Rectal smooth muscle tissue (tissue), 1 donor: ENCODE measurements around the gene NLGN1.

ENCODE experiments used
- H3K27ac ChIP-seq: one replicate; pipeline ENCODE4 v1.7.0; 2013; ENCODE audit warnings: low read depth, low read length, inconsistent platforms
- H3K27me3 ChIP-seq: one replicate; pipeline ENCODE4 v1.7.0; 2013; ENCODE audit warnings: low read length; ENCODE audit not compliant: control insufficient read depth, insufficient read depth
- H3K36me3 ChIP-seq: one replicate; pipeline ENCODE4 v1.7.0; 2013; ENCODE audit warnings: low read length; ENCODE audit not compliant: control insufficient read depth, insufficient read depth
- H3K4me1 ChIP-seq: one replicate; pipeline ENCODE4 v1.7.0; 2013; ENCODE audit warnings: low read length; ENCODE audit not compliant: control insufficient read depth, insufficient read depth
- H3K4me3 ChIP-seq: one replicate; pipeline ENCODE4 v1.7.0; 2013; ENCODE audit warnings: low read length
- H3K9ac ChIP-seq: one replicate; pipeline ENCODE4 v1.7.0; 2013; ENCODE audit warnings: low read length

The NLGN1 gene

GRCh38 chr3:173622166-173622565 is 224.6 kb downstream of the NLGN1 start:
- Histone ChIP-seq H3K9ac (no peak overlapping the region), H3K4me3 (no peak overlapping the region), H3K27ac (no peak overlapping the region), H3K4me1 (peaks cover 3% of the 10 kb centered on the region), H3K27me3 (no peaks in the 10 kb centered on the region), H3K36me3 (no peaks in the 10 kb centered on the region)

- no peak overlapping the region for H3K9ac ChIP-seq
- no peak overlapping the region for H3K27ac ChIP-seq
- H3K4me3 ChIP-seq, result no peak overlapping the region
- no peaks in the 10 kb centered on the region for H3K27me3 ChIP-seq
- H3K36me3 ChIP-seq, result no peaks in the 10 kb centered on the region
- peaks cover 3% of the 10 kb centered on the region for H3K4me1 ChIP-seq
Observed at GRCh38 chr3:173624086-173624485, 226.5 kb downstream of the NLGN1 start.

- Histone ChIP-seq H3K9ac (no peak overlapping the region), H3K4me3 (no peak overlapping the region), H3K4me1 (no peaks in the 10 kb centered on the region), H3K27ac (no peak overlapping the region), H3K27me3 (no peaks in the 10 kb centered on the region), H3K36me3 (no peaks in the 10 kb centered on the region)
Observed at GRCh38 chr3:173630849-173631248, 233.3 kb downstream of the NLGN1 start.

GRCh38 chr3:173632945-173633344 is 235.4 kb downstream of the NLGN1 start:
- Histone ChIP-seq H3K36me3 (no peaks in the 10 kb centered on the region), H3K27me3 (no peaks in the 10 kb centered on the region), H3K4me3 (no peak overlapping the region)

GRCh38 chr3:173635826-173636225 is 238.3 kb downstream of the NLGN1 start:
- no peaks in the 10 kb centered on the region for H3K27me3 ChIP-seq
- H3K27ac ChIP-seq, result no peak overlapping the region
- H3K9ac ChIP-seq, result no peak overlapping the region
- no peaks in the 10 kb centered on the region for H3K36me3 ChIP-seq
- peaks cover 2% of the 10 kb centered on the region for H3K4me1 ChIP-seq
- no peak overlapping the region for H3K4me3 ChIP-seq

More at GRCh38 chr3:173632945-173633344, 235.4 kb downstream of the NLGN1 start:
- Histone ChIP-seq H3K9ac (no peak overlapping the region), H3K27ac (no peak overlapping the region), H3K4me1 (no peaks in the 10 kb centered on the region)

GRCh38 chr3:173639098-173639497 is 241.6 kb downstream of the NLGN1 start:
- no peak overlapping the region for H3K27ac ChIP-seq
- H3K9ac ChIP-seq, result no peak overlapping the region
- no peaks in the 10 kb centered on the region for H3K27me3 ChIP-seq
- no peaks in the 10 kb centered on the region for H3K36me3 ChIP-seq
- peaks cover 2% of the 10 kb centered on the region for H3K4me1 ChIP-seq
- no peak overlapping the region for H3K4me3 ChIP-seq

- H3K36me3 ChIP-seq, result no peaks in the 10 kb centered on the region
- H3K27ac ChIP-seq, result no peak overlapping the region
- no peak overlapping the region for H3K4me3 ChIP-seq
- H3K4me1 ChIP-seq, result peaks cover 2% of the 10 kb centered on the region
- H3K27me3 ChIP-seq, result no peaks in the 10 kb centered on the region
- H3K9ac ChIP-seq, result no peak overlapping the region
Observed at GRCh38 chr3:173641696-173642095, 244.2 kb downstream of the NLGN1 start.

- no peak overlapping the region for H3K27ac ChIP-seq
- no peaks in the 10 kb centered on the region for H3K27me3 ChIP-seq
- H3K4me3 ChIP-seq, result no peak overlapping the region
- no peaks in the 10 kb centered on the region for H3K36me3 ChIP-seq
- H3K4me1 ChIP-seq, result no peaks in the 10 kb centered on the region
- H3K9ac ChIP-seq, result no peak overlapping the region
Observed at GRCh38 chr3:173644086-173645082, 246.8 kb downstream of the NLGN1 start.

GRCh38 chr3:173650596-173650995 is 253.1 kb downstream of the NLGN1 start:
- Histone ChIP-seq H3K4me3 (no peak overlapping the region), H3K4me1 (no peaks in the 10 kb centered on the region), H3K27me3 (no peaks in the 10 kb centered on the region), H3K36me3 (no peaks in the 10 kb centered on the region), H3K27ac (no peak overlapping the region), H3K9ac (no peak overlapping the region)

- H3K27ac ChIP-seq, result no peak overlapping the region
- no peaks in the 10 kb centered on the region for H3K4me1 ChIP-seq
- H3K27me3 ChIP-seq, result no peaks in the 10 kb centered on the region
- H3K36me3 ChIP-seq, result no peaks in the 10 kb centered on the region
- H3K9ac ChIP-seq, result no peak overlapping the region
- no peak overlapping the region for H3K4me3 ChIP-seq
Observed at GRCh38 chr3:173652093-173652492, 254.5 kb downstream of the NLGN1 start.

- H3K36me3 ChIP-seq, result no peaks in the 10 kb centered on the region
- no peaks in the 10 kb centered on the region for H3K4me1 ChIP-seq
- H3K27ac ChIP-seq, result no peak overlapping the region
- H3K4me3 ChIP-seq, result no peak overlapping the region
- no peaks in the 10 kb centered on the region for H3K27me3 ChIP-seq
- H3K9ac ChIP-seq, result no peak overlapping the region
Observed at GRCh38 chr3:173653781-173654180, 256.2 kb downstream of the NLGN1 start.

- H3K4me3 ChIP-seq, result no peak overlapping the region
- H3K36me3 ChIP-seq, result no peaks in the 10 kb centered on the region
- no peak overlapping the region for H3K9ac ChIP-seq
- H3K27me3 ChIP-seq, result no peaks in the 10 kb centered on the region
- H3K27ac ChIP-seq, result no peak overlapping the region
- no peaks in the 10 kb centered on the region for H3K4me1 ChIP-seq
Observed at GRCh38 chr3:173659972-173660371, 262.4 kb downstream of the NLGN1 start.
